Astrocyte of the spinal cord (primary cell): ENCODE measurements around the gene OTUD5.
A peak's percentile ranks its signal among the peaks of the same experiment; 100 is the strongest.
"Not testable (repeated sequence)": the region's sequence is repeated elsewhere in the genome, so short reads cannot be mapped to it uniquely, and the experiment has no call there.

Source experiments
- DNase-seq: peaks from one replicate; pipeline ENCODE4 v3.0.0; 2011; ENCODE audit warnings: low read depth, low spot score
- H3K4me3 ChIP-seq: 2 replicates; pipeline ENCODE4 v1.5.1; 2011; ENCODE audit warnings: low read depth, mild to moderate bottlenecking, low read length, moderate library complexity
- CTCF ChIP-seq: IDR thresholded peaks from 2 replicates; pipeline ENCODE4 v1.5.1; 2012; ENCODE audit warnings: low read depth, mild to moderate bottlenecking, low read length, inconsistent platforms
- in situ Hi-C: cut with HindIII; loops from 2 replicates; pipeline ENCODE4 v1.10.0; 2017; ENCODE audit warnings: low sequenced_read_pairs

The OTUD5 gene

GRCh38 chrX:48891402-48892288, 65.8 kb downstream of the OTUD5 start:
- peak overlapping the region; percentile 40 for H3K4me3 ChIP-seq
- peak; percentile 47 for TF ChIP-seq CTCF
- DNase-seq: peak; percentile 81
- in situ Hi-C loops: no loop called here

- DNase-seq: no peak
- peak overlapping the region; percentile 40 for H3K4me3 ChIP-seq
- in situ Hi-C loops: no loop called here
- no peak for TF ChIP-seq CTCF
These were observed 66.4 kb downstream of the OTUD5 start for GRCh38 chrX:48890934-48891401.

- TF ChIP-seq CTCF: no peak
- DNase-seq: no peak
- in situ Hi-C loops: no loop called here
- no peak overlapping the region for H3K4me3 ChIP-seq
These were observed 67.0 kb downstream of the OTUD5 start for GRCh38 chrX:48890296-48890925.

DNA sequence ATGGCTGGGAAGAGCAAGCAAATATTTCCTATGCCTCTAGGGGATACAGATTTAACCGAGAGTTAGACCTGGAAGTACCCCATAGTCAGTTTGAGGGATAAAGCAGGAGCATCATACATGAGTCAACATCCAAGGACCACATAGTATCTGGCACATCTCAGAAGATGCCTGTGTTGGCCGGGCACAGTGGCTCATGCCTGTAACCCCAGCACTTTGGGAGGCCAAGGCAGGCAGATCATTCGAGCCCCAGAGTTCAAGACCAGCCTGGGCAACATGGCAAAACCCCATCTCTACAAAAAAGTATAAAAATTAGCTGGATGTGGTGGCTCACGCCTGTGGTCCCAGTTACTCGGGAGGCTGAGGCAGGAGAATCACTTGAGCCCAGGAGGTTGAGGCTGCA, 70.8 kb downstream of the OTUD5 start:
- DNase-seq, H3K4me3 ChIP-seq, in situ Hi-C loops: not testable (repeated sequence)

DNA sequence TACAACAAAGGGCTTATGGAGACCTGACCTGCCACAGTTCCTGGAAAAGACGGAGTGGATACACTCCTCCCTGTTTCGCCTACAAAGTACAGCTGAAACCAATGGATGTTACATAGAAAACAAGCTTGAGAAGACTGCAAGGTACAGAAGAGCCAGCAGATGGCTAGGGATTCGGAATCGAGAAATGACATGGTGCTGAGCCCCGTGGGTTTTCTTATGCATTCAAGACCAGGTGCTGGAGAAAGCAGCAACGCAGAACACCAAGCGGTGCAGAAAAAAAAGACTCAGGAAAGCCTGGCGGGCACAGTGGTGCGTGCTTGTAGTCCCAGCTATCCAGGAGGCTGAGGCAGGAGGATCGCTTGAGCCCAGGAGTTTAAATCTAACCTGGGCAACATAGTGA, 73.7 kb downstream of the OTUD5 start:
- no peak for DNase-seq
- no peak for TF ChIP-seq CTCF
- H3K4me3 ChIP-seq: no peak overlapping the region
- in situ Hi-C loops: no loop called here

DNA sequence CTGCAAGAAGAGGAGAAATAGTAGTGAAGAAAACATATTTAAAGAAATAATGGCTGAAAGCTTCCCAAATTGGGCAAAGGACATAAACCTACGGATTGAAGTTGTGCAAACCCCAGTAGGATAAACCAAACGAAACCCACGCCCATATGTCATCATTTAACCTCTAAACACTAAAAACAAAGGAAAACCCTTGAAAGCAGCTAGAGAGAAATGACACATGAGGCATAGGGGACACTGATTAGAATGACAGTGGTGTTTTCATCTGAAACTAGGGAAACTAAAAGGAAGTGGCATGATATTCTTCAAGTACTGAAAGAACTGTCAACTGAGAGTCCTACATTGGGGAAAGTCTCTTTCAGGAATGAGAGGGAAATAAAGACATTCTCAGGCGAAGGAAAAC, 80.5 kb downstream of the OTUD5 start:
- DNase-seq, in situ Hi-C loops, H3K4me3 ChIP-seq: not testable (repeated sequence)
